Heart left ventricle (tissue), 16 donors: ENCODE measurements around the gene DAB1. TPM values are rescaled to one million over a fixed set of nuclear protein-coding genes. Genes with fewer than 3 reads are reported as not detected.

Experiments
- ATAC-seq, 4 donors: fragments of 200-7000 bp; cut with Tn5 transposase; one replicate each; pipeline ENCODE4 v1.9.1; 2020 to 2022; ENCODE audit warnings: moderate library complexity in 4 of 4, mild to moderate bottlenecking in 3 of 4, moderate number of reproducible peaks in 1 of 4
- DNase-seq, 5 donors: peaks; one replicate each; pipeline ENCODE4 v3.0.0-alpha.2; 2020
- H3K27ac ChIP-seq, 12 donors: fragments of 200-600 bp; sonication (generic) in 4 of 12; one replicate each; pipeline versions ENCODE4 v1.5.0 to v1.8.0; 2016 to 2022; ENCODE audit warnings: mild to moderate bottlenecking in 2 of 12
- H3K27me3 ChIP-seq, 9 donors: fragments of 200-600 bp; sonication (generic) in 2 of 9; one replicate each; pipeline versions ENCODE4 v1.5.1 to v1.8.0; 2016 to 2022; ENCODE audit warnings: mild to moderate bottlenecking in 3 of 9
- H3K36me3 ChIP-seq, 9 donors: fragments of 200-600 bp; sonication (generic) in 2 of 9; one replicate each; pipeline versions ENCODE4 v1.5.0 to v1.8.0; 2018 to 2022; ENCODE audit warnings: mild to moderate bottlenecking in 2 of 9
- H3K4me1 ChIP-seq, 12 donors: fragments of 200-600 bp; sonication (generic) in 4 of 12; one replicate each; pipeline versions ENCODE4 v1.5.0 to v1.8.0; 2016 to 2022; ENCODE audit warnings: mild to moderate bottlenecking in 3 of 12
- H3K4me3 ChIP-seq, 12 donors: fragments of 200-600 bp; sonication (generic) in 4 of 12; one replicate each; pipeline versions ENCODE4 v1.5.0 to v1.8.0; 2017 to 2022; ENCODE audit warnings: mild to moderate bottlenecking in 9 of 12, moderate library complexity in 4 of 12
- H3K9me3 ChIP-seq, 12 donors: fragments of 200-600 bp; sonication (generic) in 4 of 12; one replicate each; pipeline versions ENCODE4 v1.5.0 to v1.8.0; 2016 to 2022; ENCODE audit warnings: mild to moderate bottlenecking in 1 of 12
- POLR2A ChIP-seq, 2 donors: fragments of 450-650 bp; IDR thresholded peaks; one replicate each; pipeline ENCODE4 v1.6.1; 2017; ENCODE audit warnings: antibody characterized with exemption in 2 of 2, mild to moderate bottlenecking in 2 of 2, moderate library complexity in 2 of 2
- WGBS, 4 donors: extraction: QIAGEN DNeasy Blood & Tissue Kit in 2 of 4; methylation state at CpG; one replicate each; pipeline versions ENCODE4 v1.1.5 to v1.1.7; 2013 to 2018; 5-methylcytosine and 5-hydroxymethylcytosine counted together
- intact Hi-C, 10 donors: fragments of 100-400 bp; cut with DNase I; formaldehyde crosslinking; loops; one replicate each; pipeline versions ENCODE4 v1.11.1 to v1.14.2; 2022
- polyA plus RNA-seq, 2 donors: library from polyadenylated mRNA; stranded (reverse); fragments of 200-250 nt; gene quantifications; one replicate each; pipeline ENCODE4 v1.2.3, GENCODE V29; 2013
- total RNA-seq, 9 donors: library from RNA; depleted of rRNA in 2 of 9; stranded (reverse); fragments of >200 nt in 2 of 9; fragmentation: NEBNext Ultra II Directional in 3 of 9; extraction: Animal tissue kit (Norgen Biotek cat#: 25700) in 3 of 9; gene quantifications; one replicate each; pipeline versions ENCODE4 v1.1.0 to v1.2.4, GENCODE V29; 2016 to 2023
- TF ChIP-seq, protein P1 (sequence below), 12 donors: fragments of 200-600 bp; sonication (generic) in 4 of 12; IDR thresholded peaks; one replicate each; pipeline versions ENCODE4 v1.5.0 to v1.8.0; 2018 to 2022; ENCODE audit warnings: antibody characterized with exemption in 12 of 12, mild to moderate bottlenecking in 5 of 12
- donor health status: ischemic (EF 13 %, LVEDD 7.1; RV severe dilation, severe dysfunction).
- donor health status: healthy with polysubstance abuse.
- donor health status: DM: no; HTN: yes; CAD: no.
- donor health status: DM: no; HTN: no; CAD: no.
- donor health status: ischemic (EF 25% LVEDD 6.9; RV normal size, moderate dysfunction).
- donor health status: ischemic (EF 25% LVEDD 5.7; RV mildly dilated, moderate dysfunction).
- donor health status: healthy.
- donor health status: DM: yes; HTN: yes; CAD: no.
- donor health status: ischemic (EF 35%, LVEDD 5.7; RV mildly dilated, moderate dysfunction).
- donor health status: nonischemic (EF 11% LVEDD 7.7; RV severe dilation, severe dysfunction).
- donor health status: DM: yes; HTN: yes; CAD: no.
- donor health status: PGD.
- donor health status: ischemic (EF 29% LVEDD 5.4; RV normal size, mild dysfunction).
- donor health status: nonischemic (EF 23%, LVEDD 6.1; RV moderate dilation, normal function).

Gene DAB1
- total and polyA plus RNA-seq, 11 donors: 0.26 to 28.8 (median 5.2) TPM

- Histone ChIP-seq H3K4me1 (no peaks in the 10 kb centered on the region), H3K27ac (no peak overlapping the region), H3K4me3 (no peak overlapping the region), H3K27me3 (no peaks in the 10 kb centered on the region), H3K36me3 (no peaks in the 10 kb centered on the region), H3K9me3 (no peaks in the 10 kb centered on the region)
- TF ChIP-seq POLR2A (IDR thresholded peaks at IDR 0.05): no peak
- TF ChIP-seq, protein P1, sequence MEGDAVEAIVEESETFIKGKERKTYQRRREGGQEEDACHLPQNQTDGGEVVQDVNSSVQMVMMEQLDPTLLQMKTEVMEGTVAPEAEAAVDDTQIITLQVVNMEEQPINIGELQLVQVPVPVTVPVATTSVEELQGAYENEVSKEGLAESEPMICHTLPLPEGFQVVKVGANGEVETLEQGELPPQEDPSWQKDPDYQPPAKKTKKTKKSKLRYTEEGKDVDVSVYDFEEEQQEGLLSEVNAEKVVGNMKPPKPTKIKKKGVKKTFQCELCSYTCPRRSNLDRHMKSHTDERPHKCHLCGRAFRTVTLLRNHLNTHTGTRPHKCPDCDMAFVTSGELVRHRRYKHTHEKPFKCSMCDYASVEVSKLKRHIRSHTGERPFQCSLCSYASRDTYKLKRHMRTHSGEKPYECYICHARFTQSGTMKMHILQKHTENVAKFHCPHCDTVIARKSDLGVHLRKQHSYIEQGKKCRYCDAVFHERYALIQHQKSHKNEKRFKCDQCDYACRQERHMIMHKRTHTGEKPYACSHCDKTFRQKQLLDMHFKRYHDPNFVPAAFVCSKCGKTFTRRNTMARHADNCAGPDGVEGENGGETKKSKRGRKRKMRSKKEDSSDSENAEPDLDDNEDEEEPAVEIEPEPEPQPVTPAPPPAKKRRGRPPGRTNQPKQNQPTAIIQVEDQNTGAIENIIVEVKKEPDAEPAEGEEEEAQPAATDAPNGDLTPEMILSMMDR (IDR thresholded peaks at IDR 0.05): no peak
- ATAC-seq (no peak), DNase-seq (no peak)
- WGBS, 4 donors: 73 to 86% (median 83%) methylated on average over 2 of the region's 2 CpGs
- intact Hi-C loops: no loop called here
Observed at GRCh38 chr1:57188168-57188567, 235.7 kb downstream of the DAB1 start.

DNA sequence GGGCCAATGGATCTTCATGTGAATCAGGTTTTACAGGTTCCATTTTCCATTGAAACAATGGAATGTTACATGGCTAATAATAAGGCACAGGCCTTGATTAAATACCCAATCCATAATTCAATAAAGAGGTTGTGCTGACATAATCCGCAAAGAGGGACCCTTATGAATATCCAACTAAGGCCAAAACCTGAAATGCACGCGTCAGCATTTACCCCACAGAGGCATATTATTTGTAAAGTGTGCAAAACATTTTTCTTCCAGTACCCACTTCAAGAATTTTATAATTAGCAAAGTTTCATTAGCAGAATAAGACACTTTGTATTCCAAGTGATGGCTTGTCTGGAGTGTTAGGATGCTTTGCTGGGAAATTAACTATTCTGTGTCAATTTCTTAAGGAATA is 237.4 kb downstream of the DAB1 start:
- Histone ChIP-seq H3K27me3 (no peaks in the 10 kb centered on the region), H3K36me3 (no peaks in the 10 kb centered on the region), H3K9me3 (no peaks in the 10 kb centered on the region), H3K4me1 (no peaks in the 10 kb centered on the region), H3K27ac (no peak overlapping the region), H3K4me3 (no peak overlapping the region)
- DNase-seq: no peak
- TF ChIP-seq, protein P1 (IDR thresholded peaks at IDR 0.05): no peak
- TF ChIP-seq POLR2A (IDR thresholded peaks at IDR 0.05): no peak
- ATAC-seq: no peak
- 87 to 96% (median 95%) methylated on average over 3 of the region's 3 CpGs for WGBS, 4 donors
- intact Hi-C loops: no loop called here

- no peak overlapping the region for H3K27ac ChIP-seq
- no peak overlapping the region for H3K4me3 ChIP-seq
- H3K9me3 ChIP-seq: peaks cover 0 to 9% (median 0%) of the 10 kb centered on the region in 12 donors
- DNase-seq: no peak
- WGBS, 4 donors: 84 to 92% (median 87%) methylated on average over 4 of the region's 4 CpGs
- no peaks in the 10 kb centered on the region for H3K4me1 ChIP-seq
- no peak for ATAC-seq
- no peaks in the 10 kb centered on the region for H3K36me3 ChIP-seq
- TF ChIP-seq, protein P1 (IDR thresholded peaks at IDR 0.05): no peak
- TF ChIP-seq POLR2A (IDR thresholded peaks at IDR 0.05): no peak
- no peaks in the 10 kb centered on the region for H3K27me3 ChIP-seq
- intact Hi-C loops: no loop called here
Observed at GRCh38 chr1:57179001-57179400, 244.9 kb downstream of the DAB1 start.

GRCh38 chr1:57175506-57175905 is 248.4 kb downstream of the DAB1 start:
- intact Hi-C loops: no loop called here
- H3K4me3 ChIP-seq: no peak overlapping the region
- ATAC-seq (no peak), DNase-seq (no peak)
- no peaks in the 10 kb centered on the region for H3K27me3 ChIP-seq
- H3K4me1 ChIP-seq: no peaks in the 10 kb centered on the region
- TF ChIP-seq, protein P1 (IDR thresholded peaks at IDR 0.05): no peak
- TF ChIP-seq POLR2A (IDR thresholded peaks at IDR 0.05): no peak
- H3K9me3 ChIP-seq: peaks cover 0 to 9% (median 0%) of the 10 kb centered on the region in 12 donors
- no peak overlapping the region for H3K27ac ChIP-seq
- 83 to 93% (median 90%) methylated on average over 5 of the region's 5 CpGs for WGBS, 4 donors
- H3K36me3 ChIP-seq: no peaks in the 10 kb centered on the region
